ENCODE data around the gene ABCB9. TPM values are rescaled to one million over a fixed set of nuclear protein-coding genes. Genes with fewer than 3 reads are reported as not detected.

The ABCB9 gene
- total RNA-seq, 2 donors from 2014 or later, result 4.6 to 4.9 TPM

DNA sequence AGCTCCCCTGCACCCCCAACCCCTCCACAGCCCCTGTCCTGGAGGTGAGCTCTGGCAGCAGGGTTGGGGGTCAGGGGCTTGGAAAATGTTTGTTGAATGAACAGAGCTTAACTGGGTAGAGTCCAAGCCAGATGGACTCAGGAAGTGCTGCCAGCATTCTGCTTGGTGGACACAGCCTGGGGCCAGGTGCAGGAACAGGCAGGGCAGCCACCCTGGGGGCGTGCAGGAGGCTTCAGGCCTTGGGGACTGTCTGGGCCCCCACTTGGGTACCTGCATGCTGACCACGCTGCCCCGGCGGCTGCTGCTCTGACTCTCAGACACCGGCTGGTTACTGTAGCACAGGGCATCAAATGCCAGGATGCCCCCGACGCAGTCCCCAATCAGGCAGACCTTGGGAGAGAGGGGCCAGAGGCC is 29.9 kb upstream of the ABCB9 start:
- intact Hi-C loops (cut with DNase I, micrococcal nuclease), result no loop called here
- no peak for ATAC-seq

DNA sequence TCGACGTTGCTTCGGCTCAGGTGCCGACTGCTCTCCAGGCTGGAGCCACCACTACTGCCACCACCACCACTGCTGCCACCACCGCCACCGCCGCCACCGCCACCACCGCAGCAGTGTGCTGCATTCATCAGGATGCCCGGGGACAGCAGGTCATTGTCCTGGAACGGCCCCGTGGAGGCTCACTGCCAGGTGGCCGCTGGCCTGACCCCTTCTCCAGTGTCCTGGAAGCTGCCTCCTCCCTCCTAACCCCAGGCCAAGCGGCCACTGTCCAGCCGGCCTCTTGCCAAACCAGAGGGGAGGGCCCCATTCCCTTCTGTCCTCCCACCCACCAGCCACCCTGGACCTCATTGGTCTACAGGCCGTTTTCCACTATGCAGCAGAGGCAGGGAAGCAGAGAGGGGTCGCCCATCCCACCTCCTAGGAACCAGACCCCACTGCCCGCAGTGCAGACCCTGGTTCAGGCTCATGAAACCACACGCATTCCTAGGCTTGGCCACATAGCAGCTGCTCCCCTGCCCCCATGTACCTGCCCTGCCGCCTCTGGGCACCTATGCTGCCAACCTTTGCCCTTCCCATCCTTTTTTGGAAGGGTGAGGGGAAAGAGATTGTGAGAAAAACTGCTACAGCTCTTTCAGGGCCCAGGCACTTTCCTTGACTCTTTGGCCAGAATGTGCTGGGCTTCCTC is 29.4 kb upstream of the ABCB9 start:
- intact Hi-C loops (cut with DNase I, micrococcal nuclease), result no loop called here
- ATAC-seq (no peak), DNase-seq (no peak)

More for the DNA sequence above, 29.9 kb upstream of the ABCB9 start:
- DNase-seq, result no peak

DNA sequence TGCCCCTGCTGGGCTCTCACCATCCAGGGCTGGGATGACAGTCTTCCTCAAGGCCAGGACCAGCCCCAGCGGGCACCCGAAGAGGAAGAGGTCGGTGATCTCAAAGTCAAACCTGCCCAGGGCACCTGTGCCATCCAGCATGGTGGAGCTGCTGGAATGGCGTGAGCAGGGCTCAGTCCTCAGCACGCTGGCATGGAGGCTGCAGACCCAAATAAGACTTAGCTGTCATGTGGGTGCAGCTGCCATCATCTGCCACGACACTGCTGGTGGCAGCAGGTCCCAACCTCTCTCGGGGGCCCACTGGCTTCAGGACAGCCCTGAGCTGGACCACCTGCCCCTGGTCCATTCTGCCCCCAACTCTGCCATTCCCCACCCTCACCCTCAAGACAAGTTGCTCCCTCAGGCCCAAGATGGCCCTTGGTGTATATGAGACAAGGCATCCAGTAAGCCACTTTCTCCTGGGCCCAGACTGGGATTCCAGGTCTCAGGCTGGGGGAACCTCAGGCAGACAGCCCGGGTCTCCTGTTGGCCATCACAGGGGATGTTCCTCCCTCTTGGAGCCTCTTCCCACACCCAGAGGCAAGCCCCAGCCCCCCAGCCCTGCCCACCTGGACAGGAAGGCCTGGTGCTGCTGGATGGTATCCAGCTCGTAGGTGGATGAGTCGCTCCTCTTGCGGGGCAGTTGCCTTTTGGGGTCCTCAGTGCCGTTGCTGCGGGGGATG is 28.7 kb upstream of the ABCB9 start:
- intact Hi-C loops (cut with DNase I, micrococcal nuclease), result no loop called here
- DNase-seq (no peak), ATAC-seq (no peak)

DNA sequence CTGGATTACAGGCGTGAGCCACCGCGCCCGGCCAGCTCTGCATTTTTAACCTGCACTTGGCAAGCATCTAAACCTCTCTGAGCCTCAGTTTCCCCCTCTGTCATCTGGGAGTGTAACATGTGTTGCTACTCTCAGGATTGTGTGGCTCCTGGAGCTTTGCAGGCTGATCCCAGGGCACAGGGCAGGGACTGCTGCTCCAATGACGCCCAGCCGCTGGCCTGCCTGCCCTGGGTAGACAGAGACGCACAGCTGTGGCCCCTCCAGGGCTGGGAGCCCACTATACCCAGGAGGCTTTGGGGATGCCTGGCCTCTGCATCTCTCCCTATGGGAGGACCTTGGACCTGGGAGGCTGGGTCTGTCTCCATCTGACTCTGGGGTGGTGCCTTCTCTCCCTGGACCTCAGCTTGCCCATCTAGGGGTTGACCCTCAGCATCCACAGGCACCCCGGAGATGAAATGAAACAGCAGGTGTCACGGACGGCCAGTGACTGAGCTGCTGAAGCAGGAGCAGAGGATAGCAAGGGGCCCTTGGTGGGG is 27.9 kb upstream of the ABCB9 start:
- no peak for ATAC-seq
- intact Hi-C loops (cut with DNase I, micrococcal nuclease), result no loop called here
- DNase-seq, result no peak

DNA sequence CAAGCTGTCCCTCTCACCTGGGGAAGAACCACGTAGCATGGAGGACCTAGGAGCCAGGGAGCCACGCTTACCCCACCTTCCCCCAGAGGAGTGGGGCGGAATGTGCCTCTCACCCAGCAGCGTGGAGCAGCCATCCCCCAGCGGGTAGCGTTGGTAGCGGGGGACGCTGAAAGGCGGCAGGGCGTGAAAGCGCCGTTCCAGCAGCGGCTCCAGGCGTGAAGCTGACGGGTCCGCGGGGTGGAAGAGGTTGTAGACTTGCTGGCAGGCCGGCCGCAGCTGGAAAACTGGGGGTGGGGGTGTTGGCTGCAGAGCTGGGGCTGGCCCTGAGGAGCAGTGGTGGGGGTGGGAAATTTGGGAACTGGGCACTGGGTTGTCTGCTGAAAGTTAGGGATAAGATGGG is 26.1 kb upstream of the ABCB9 start:
- ATAC-seq (no peak), DNase-seq (no peak)
- intact Hi-C loops (cut with DNase I, micrococcal nuclease), result no loop called here

DNA sequence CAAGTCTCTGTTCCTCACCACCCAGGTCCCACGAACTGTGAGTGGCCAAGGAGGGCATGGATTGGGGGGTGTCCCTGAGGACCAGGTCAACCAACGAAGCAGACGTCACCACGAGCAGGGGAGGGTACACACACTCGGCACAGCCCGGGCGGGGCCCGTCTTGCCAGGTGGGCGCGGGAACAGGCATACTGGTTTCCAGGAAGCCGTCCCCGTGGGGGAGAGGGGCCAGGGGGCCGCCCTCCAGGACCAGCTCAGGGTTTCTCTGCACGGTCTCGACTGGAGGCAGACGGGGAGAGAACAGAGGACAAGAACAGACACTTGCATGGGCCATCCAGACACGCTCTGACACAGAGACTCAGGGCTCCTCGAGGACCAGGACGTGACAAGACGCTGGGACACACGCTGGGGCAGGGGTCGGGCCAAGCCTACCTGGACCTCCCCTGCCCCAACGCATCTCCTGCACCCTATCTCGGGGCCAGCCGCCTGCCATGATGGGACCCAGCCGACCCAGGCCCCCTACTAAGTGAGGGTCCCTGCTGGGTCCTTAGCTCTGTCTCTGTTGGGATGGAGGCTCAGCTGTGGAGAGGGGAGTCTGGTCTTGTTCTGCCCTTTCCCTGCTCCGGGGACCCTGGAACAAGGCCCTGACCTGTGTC is 25.5 kb upstream of the ABCB9 start:
- ATAC-seq, result no peak
- DNase-seq, result no peak
- intact Hi-C loops (cut with DNase I, micrococcal nuclease), result no loop called here

DNA sequence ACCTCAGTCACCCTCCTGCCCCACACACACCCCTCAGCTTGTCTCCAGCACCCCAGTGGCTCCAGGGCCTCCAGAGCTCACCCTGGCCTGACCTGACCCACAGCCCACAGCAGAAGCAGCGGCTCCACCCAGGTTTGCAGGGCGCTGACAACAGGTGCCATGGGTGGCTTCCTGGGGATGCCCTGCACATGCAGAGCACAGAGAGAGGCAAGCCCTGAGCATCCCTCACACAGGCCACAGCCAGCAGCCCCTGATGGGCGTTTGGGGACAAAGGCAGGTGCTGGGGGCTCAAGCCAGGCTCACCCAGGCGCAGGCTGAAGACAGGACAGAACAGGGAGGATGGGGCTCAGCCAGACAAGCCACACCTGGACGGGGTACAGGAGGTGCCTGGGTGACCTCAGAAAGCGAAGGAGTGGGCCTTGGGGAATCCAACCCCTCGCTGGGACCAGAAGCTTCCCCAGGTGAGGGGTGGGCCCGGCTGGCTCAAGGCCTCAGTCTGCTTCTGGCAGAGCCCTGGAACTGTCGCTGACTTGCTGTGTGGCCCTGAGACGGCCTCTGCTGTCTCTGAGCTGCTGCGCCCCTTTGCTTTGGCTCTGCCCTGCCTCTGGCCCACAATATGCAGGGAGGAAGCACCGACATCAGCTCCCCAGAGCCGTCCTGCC is 24.8 kb upstream of the ABCB9 start:
- no peak for DNase-seq
- no peak for ATAC-seq
- intact Hi-C loops (cut with DNase I, micrococcal nuclease), result no loop called here

DNA sequence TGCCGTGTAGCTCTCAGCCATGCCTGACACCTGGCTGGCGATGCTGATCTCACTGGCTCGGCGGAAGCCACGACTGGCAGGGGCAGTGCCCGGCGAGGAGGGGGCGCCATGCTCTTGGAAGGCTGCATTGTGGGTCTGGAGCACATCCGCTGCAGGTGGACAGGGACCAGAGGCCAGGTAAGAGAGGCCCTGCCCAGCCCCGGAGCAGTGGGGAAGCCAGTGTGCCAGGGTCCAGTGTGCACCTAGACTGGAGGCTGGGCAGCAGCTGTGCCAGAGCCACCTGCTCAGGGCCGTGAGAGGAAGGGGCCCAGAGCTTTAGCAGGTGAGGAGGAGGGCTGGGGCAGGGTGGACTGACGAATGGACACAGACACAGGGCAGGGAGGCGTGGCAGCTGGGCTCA is 24.3 kb upstream of the ABCB9 start:
- DNase-seq (no peak), ATAC-seq (no peak)
- intact Hi-C loops (cut with DNase I, micrococcal nuclease), result no loop called here

DNA sequence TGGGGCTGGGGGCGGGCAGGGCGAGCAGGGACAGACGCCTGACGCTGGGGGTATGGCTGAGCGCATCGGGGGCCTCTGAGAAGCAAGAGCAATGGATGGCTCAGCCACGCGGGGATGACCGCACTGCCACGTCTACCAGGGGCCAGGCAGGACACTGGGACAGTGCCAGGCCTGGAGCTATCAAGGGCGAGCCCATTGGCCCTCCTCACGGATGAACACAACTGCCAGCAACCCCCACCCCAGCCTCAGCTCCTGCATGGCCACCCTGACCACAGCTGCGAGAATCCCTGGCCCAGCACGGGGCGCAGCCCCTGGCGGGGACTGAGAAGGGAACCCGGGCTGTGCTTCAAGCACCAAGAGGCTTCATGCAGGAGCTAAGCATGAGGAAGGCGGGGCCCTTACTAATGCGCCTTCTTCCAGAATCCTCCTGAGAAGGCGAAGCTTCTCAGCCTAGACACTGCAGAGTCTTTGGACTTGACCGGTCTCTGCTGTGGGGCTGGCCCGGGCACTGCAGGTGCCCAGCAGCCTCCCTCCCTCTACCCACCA is 23.7 kb upstream of the ABCB9 start:
- ATAC-seq (no peak), DNase-seq (no peak)
- intact Hi-C loops (cut with DNase I, micrococcal nuclease), result loop anchor here in 1 of 2 donors (10.0 kb wide), 1 partner anchor 245 kb away; the partner anchor contains the start of genes MPHOSPH9 and MTRFR

DNA sequence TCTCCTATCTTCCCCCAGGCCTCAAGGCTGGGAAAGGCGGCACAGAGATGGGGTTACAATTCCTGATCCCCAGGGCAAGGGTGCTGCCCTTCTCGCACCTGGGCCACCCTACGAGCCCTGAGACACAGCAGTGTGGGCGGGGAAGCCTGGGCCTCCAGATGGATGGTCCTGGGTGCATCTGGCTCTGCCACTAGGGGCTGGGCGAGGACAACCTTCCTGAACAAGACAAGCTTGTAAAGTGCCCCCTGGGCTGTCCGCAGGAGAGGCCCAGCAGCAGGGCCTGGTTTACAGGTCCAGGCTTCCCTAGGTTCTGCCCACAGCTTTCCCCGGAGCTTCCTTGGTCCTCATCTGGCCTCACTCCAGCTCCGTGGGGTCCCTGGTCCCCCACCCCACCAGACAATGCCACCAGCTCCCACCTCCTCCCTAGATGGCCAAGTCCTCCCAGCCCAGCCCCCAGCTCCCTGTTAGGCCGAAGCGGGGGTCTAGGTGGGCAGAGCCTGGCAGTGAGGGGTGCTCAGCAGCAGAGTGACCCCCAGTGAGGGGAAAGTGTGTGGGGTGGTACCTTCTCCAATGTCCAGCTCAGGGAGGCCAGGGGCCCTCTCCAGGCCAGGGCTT is 23.1 kb upstream of the ABCB9 start:
- intact Hi-C loops (cut with DNase I, micrococcal nuclease), result loop anchor here in 1 of 2 donors (10.0 kb wide), 1 partner anchor 245 kb away; the partner anchor contains the start of genes MPHOSPH9 and MTRFR
- ATAC-seq, result no peak
- no peak for DNase-seq

DNA sequence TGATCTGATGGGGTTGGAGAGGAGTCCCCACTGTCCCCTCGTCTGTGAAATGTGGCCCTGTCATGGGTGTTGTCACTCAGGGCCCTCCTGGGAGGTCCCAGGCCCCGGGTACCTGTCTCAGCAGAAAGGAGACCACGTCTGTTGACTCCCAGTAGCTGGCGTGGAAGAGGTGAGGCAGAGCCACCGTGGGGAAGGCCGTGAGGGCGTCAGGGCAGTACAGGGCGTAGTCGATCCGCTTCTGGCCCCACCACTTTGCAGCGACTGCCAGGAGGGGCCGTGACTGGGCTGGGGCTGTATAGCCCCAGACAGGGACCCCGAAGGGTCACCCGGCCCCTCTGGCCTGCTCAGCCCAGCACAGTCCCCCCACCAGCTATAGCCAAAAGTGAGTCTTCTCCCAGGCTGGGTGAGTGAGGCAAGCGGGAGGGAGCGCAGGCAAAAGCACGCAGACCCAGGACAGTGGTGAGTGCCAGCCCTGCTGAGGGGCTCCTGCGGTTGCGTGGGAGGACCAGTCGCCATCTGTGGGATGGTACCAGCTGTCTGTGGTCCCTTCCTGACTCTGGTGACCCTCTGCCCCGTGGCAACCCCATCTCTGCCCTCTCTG is 22.4 kb upstream of the ABCB9 start:
- ATAC-seq (no peak), DNase-seq (no peak)
- intact Hi-C loops (cut with DNase I, micrococcal nuclease), result loop anchor here in 1 of 2 donors (10.0 kb wide), 1 partner anchor 246 kb away; the partner anchor contains the start of genes MPHOSPH9 and MTRFR

DNA sequence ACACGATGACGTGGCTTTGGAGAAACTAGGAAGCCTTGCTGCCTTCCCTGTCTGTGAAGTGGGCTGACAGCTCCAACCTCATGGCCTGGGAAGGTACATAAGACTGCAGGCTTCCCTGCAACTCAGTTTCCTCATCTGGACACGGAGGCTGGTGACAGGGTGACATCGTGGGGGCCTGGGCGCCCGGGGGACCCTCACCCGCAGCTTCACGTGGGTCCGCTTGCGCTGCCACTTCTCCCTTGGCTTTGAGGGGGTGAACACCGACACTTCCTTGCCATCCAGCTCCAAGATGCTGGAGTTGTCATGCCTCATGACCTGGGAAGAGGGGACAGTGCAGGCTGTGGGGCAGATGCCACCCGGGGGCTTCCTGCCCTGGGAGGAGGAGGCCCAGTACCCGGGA is 21.8 kb upstream of the ABCB9 start:
- intact Hi-C loops (cut with DNase I, micrococcal nuclease), result loop anchor here in 1 of 2 donors (10.0 kb wide), 1 partner anchor 247 kb away; the partner anchor contains the start of genes MPHOSPH9 and MTRFR
- DNase-seq (no peak), ATAC-seq (no peak)

DNA sequence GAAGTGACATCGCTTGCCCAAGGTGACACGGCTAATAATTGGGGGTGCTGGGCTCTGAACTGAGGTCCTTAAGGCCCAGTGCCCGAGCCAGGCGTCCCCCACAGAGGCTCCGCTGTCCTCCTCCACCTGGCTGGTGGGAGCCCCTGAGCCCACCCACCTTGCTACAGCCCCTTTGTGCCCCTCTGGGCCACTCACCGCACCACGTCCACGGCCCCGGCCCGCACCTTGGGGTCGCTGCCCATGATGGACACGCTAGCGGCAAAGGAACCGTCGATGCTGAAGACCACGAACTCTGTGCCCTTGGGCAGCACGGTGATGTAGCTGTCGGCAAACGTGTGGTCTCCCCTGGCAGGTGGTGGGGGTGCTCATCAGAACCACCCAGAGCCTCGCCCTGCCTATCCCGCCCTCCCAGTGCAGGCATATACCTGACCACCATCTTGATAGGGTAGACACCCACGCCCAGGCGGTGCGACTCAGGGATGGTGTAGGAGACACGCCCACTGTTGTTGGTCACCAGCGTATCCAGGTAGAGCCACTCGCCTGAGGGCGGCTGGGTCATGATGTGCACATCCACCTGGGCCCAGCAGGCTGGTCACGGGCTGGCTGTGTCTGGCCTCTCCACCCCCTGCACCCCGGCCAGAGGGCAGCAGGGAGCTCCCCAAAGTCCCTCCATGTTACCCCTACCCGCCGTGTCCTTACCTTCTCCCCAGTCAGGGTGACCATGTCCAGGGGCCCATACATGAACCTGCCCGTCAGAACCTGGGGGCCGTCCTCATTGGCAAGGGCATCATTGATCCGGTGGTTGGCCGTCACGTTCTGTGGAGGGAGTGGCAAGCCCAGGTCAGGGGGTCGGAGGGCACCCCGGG is 21.1 kb upstream of the ABCB9 start:
- intact Hi-C loops (cut with DNase I, micrococcal nuclease), result loop anchor here in 1 of 2 donors (10.0 kb wide), 1 partner anchor 247 kb away; the partner anchor contains the start of genes MPHOSPH9 and MTRFR
- DNase-seq, result no peak
- no peak for ATAC-seq

DNA sequence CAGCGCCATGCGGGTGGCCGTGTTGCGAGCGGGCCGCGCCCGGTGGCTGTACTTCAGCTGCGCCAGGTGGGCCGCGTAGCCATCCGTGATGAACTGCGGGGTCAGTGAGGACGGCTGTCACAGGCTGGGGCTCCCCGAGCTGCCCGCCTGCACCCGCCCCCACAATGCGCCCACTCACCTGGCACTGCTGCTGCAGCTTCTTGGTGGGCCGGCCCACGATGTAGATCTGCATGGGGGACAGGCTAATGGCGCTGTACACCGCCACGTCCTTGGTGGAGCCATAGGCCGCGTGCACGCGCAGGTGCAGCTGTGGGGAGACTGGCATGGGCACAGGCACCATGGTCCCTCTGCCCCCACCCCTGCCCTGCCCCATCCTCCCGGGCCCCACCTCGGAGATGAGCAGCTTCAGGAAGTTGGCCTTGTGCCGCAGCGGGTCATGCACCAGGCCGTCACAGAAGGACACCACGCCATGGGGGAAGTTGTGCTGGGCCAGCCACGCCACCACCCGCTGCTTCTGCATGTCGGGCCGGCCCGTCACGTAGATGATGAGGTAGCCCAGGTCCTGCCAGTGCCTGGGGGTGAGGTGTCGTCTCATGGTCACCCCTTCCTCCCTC is 20.1 kb upstream of the ABCB9 start:
- intact Hi-C loops (cut with DNase I, micrococcal nuclease), result loop anchor here in 1 of 2 donors (10.0 kb wide), 1 partner anchor 248 kb away; the partner anchor contains the start of genes MPHOSPH9 and MTRFR
- no peak for ATAC-seq
- no peak for DNase-seq

DNA sequence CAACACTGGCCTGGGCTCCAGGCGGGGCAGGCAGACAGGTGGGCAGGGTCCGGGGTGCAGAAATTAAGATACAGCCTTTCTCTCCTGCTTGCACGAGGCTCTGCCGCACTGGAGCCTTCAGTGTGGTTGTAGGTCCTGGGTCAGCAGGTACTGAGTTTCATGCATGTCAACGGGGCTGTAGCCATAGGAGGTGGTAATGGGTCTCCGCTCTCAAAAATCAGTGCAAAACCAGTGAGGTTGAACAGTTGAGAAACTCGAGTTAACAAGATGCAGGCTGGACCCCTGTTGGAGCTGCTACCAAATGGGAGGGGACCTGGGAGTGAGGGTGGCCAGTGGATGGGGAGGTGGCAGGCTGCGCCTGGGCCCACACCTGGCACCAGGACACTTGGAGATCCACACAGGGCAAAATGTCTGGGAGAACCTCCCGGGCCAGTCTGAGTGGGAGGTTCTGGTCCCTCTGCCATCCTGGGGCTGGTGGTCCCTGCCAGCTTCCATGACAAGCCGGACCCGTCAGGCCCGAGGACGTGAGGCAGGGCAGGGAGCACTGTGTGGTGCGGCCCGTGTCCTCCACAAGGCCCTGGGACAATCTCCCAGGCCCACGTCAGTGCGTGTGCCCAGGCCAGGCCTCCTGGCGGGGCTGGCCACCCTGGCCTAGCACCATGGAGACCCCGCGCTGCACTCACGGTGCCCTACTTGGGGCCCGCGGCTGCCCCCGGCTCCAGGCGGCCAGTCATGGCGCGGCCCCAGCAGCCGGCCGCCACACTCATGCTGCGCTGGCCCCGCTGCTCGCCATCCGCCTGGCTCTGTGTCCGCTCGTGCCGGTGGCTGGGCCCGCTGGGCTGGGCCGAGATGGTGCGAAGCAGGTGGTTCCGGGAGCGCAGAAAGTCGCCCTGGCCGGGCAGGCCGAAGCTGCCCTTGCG is 19.3 kb upstream of the ABCB9 start:
- no peak for DNase-seq
- ATAC-seq, result no peak
- intact Hi-C loops (cut with DNase I, micrococcal nuclease), result loop anchor here in 1 of 2 donors (10.0 kb wide), 1 partner anchor 249 kb away; the partner anchor contains the start of genes MPHOSPH9 and MTRFR

All from left colon (tissue), 2 donors.